MCF 10A (cell line): Measurements from ENCODE around the gene LRRC74A. TPM values are rescaled to one million over a fixed set of nuclear protein-coding genes. Genes with fewer than 3 reads are reported as not detected.

Experiments used
- BruUV-seq: library from RNA; stranded (reverse); fragments of 400-500 nt; replicated peaks from 2 replicates; lab custom pipeline; 2021; lab: Mats Ljungman, UMichigan
- CTCF ChIA-PET: fragments of 300-600 bp; sonication (Branson Sonifier 250); formaldehyde crosslinking; extraction: SDS; loops from one replicate; lab custom pipeline; 2021; ENCODE audit warnings: antibody characterized with exemption, inconsistent platforms; lab: Yijun Ruan, JAX
- POLR2A ChIA-PET: fragments of 300-600, 350-650 bp; sonication (Branson Sonifier 250); formaldehyde crosslinking; extraction: SDS; loops from one replicate; lab custom pipeline; 2020; ENCODE audit warnings: antibody characterized with exemption, inconsistent platforms; lab: Yijun Ruan, JAX
- DNase-seq: peaks from one replicate; pipeline ENCODE4 v3.0.0-alpha.2; 2018; ENCODE audit not compliant: unreplicated experiment
- H3K27ac Mint-ChIP-seq: one replicate; pipeline ENCODE4 v1.8.0; 2022; ENCODE audit warnings: mild to moderate bottlenecking, low read depth, mixed read lengths; ENCODE audit not compliant: unreplicated experiment
- H3K27me3 Mint-ChIP-seq: one replicate; pipeline ENCODE4 v1.8.0; 2022; ENCODE audit warnings: mixed read lengths; ENCODE audit not compliant: insufficient read depth, unreplicated experiment
- H3K36me3 Mint-ChIP-seq: one replicate; pipeline ENCODE4 v1.8.0; 2022; ENCODE audit warnings: mild to moderate bottlenecking, moderate library complexity, mixed read lengths; ENCODE audit not compliant: insufficient read depth, unreplicated experiment
- H3K4me1 Mint-ChIP-seq: one replicate; pipeline ENCODE4 v1.8.0; 2022; ENCODE audit warnings: mixed read lengths; ENCODE audit not compliant: insufficient read depth, unreplicated experiment
- H3K4me3 Mint-ChIP-seq: one replicate; pipeline ENCODE4 v1.8.0; 2022; ENCODE audit warnings: mild to moderate bottlenecking, moderate library complexity, mixed read lengths; ENCODE audit not compliant: unreplicated experiment
- H3K9me3 Mint-ChIP-seq: one replicate; pipeline ENCODE4 v1.8.0; 2022; ENCODE audit warnings: mixed read lengths; ENCODE audit not compliant: unreplicated experiment
- CTCF ChIP-seq: fragments of 200-600 bp; IDR thresholded peaks from one replicate; pipeline ENCODE4 v1.8.0; 2022; ENCODE audit warnings: antibody characterized with exemption, mild to moderate bottlenecking; ENCODE audit not compliant: unreplicated experiment
- intact Hi-C: fragments of 100-400 bp; cut with micrococcal nuclease; formaldehyde crosslinking; loops from 2 replicates; pipeline ENCODE4 v1.14.1; 2022
- total RNA-seq: library from RNA; stranded (reverse); gene quantifications from 2 replicates; pipeline ENCODE4 v1.2.3, GENCODE V29; 2022

The LRRC74A gene
- total RNA-seq, 1 experiment from 2014 or later = not detected

GRCh38 chr14:76792422-76792821 lies 33.8 kb upstream of the LRRC74A start:
- Mint-ChIP-seq H3K36me3 (peaks cover 59% of the 10 kb centered on the region), H3K27ac (no peak overlapping the region), H3K27me3 (no peaks in the 10 kb centered on the region), H3K9me3 (no peaks in the 10 kb centered on the region), H3K4me1 (no peaks in the 10 kb centered on the region), H3K4me3 (no peak overlapping the region)
- no TSS peak for BruUV-seq
- TF ChIP-seq CTCF = no peak
- POLR2A ChIA-PET = no interaction called here
- CTCF ChIA-PET = no interaction called here
- intact Hi-C loops = no loop called here
- no peak for DNase-seq

DNA sequence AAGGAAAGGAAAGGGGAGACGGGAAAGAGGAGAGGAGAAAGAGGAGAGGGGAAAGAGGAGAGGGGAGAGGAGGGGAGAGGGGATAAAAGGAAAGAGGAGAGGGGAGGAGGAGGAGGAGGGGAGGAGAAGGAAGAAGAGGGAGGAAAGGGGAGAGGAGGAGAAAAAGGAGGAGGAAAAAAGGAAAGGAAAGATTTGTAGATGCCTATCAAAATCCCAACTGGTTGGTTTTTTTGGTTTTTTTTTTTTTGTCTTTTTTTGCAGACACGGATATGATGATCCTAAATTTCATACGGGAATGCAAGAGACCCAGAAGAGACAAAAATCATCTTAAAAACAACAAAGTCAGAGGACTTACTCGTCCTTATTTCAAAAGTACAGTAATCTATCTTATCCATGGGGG lies 32.9 kb upstream of the LRRC74A start:
- Mint-ChIP-seq H3K4me1 (no peaks in the 10 kb centered on the region), H3K27ac (no peak overlapping the region), H3K9me3 (no peaks in the 10 kb centered on the region), H3K27me3 (no peaks in the 10 kb centered on the region), H3K36me3 (peaks cover 55% of the 10 kb centered on the region), H3K4me3 (no peak overlapping the region)
- ChIA-PET CTCF (no interaction called here), POLR2A (no interaction called here)
- intact Hi-C loops = no loop called here
- DNase-seq = no peak
- no peak for TF ChIP-seq CTCF
- no TSS peak for BruUV-seq

DNA sequence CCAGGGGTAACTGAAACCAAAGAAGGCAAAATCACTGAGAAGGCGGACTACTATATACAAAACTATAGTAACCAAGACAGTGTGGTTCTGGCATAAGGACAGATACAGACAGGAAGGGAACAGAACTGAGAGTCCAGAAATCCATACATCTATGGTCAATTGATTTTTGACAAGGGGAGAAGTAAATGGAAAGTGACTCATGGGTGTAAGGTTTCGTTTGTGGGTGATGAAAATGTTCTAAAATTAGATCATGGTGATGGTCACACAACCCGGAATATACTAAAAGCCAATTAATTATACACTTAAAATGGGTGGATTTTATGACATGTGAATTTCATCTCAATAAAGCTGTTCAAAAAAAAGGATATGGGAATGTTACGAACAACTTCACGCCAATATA lies 32.3 kb upstream of the LRRC74A start:
- no peak for TF ChIP-seq CTCF
- intact Hi-C loops = no loop called here
- no peak overlapping the region for H3K4me3 Mint-ChIP-seq
- peaks cover 55% of the 10 kb centered on the region for H3K36me3 Mint-ChIP-seq
- H3K4me1 Mint-ChIP-seq = no peaks in the 10 kb centered on the region
- H3K27ac Mint-ChIP-seq = no peak overlapping the region
- no peaks in the 10 kb centered on the region for H3K9me3 Mint-ChIP-seq
- ChIA-PET CTCF (no interaction called here), POLR2A (no interaction called here)
- no peaks in the 10 kb centered on the region for H3K27me3 Mint-ChIP-seq
- no TSS peak for BruUV-seq
- DNase-seq = no peak

DNA sequence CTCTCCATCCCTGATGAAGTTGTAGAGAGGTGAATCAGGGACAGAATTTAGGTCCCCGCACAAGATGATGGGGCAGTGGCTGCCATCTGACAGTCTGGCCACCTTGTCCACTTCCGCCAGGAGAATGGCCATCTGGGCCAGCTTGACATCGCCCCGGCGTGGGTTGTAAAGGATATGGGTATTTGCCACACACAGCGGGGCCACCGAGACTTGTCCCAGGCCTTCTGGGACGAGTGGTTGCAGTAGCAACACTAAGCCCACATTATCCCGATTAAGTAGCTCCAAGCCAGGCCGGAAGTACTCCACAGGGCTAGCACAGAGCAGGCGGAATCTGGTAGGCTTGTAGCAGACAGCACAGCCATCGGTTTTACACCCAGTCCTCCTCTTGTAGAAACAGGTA lies 19.8 kb upstream of the LRRC74A start:
- H3K4me3 Mint-ChIP-seq = no peak overlapping the region
- H3K27ac Mint-ChIP-seq = no peak overlapping the region
- no TSS peak for BruUV-seq
- intact Hi-C loops = no loop called here
- no peak for TF ChIP-seq CTCF
- no peaks in the 10 kb centered on the region for H3K9me3 Mint-ChIP-seq
- peaks cover 11% of the 10 kb centered on the region for H3K4me1 Mint-ChIP-seq
- H3K36me3 Mint-ChIP-seq = peaks cover 49% of the 10 kb centered on the region
- H3K27me3 Mint-ChIP-seq = no peaks in the 10 kb centered on the region
- no peak for DNase-seq
- ChIA-PET CTCF (interaction anchor here (0.6 to 2.7 kb wide), 4 partner anchors 27 to 531 kb away, joined by 3 to 20 read pairs (median 3); no protein-coding TSS in a partner anchor), POLR2A (interaction anchor here (0.6 to 1.1 kb wide), 3 partner anchors 22 to 821 kb away, joined by 3 read pairs; partner anchors contain the start of gene IFT43)
